ENCODE measurements around the gene MTNR1A. TPM values are rescaled to one million over a fixed set of nuclear protein-coding genes. Genes with fewer than 3 reads are reported as not detected.
A peak's percentile ranks its signal among the peaks of the same experiment; 100 is the strongest.

Gene MTNR1A
- polyA plus RNA-seq (2013, experiment 1 of 2): 0.60 TPM
- polyA plus RNA-seq (2013, experiment 2 of 2): 0.44 TPM

DNA sequence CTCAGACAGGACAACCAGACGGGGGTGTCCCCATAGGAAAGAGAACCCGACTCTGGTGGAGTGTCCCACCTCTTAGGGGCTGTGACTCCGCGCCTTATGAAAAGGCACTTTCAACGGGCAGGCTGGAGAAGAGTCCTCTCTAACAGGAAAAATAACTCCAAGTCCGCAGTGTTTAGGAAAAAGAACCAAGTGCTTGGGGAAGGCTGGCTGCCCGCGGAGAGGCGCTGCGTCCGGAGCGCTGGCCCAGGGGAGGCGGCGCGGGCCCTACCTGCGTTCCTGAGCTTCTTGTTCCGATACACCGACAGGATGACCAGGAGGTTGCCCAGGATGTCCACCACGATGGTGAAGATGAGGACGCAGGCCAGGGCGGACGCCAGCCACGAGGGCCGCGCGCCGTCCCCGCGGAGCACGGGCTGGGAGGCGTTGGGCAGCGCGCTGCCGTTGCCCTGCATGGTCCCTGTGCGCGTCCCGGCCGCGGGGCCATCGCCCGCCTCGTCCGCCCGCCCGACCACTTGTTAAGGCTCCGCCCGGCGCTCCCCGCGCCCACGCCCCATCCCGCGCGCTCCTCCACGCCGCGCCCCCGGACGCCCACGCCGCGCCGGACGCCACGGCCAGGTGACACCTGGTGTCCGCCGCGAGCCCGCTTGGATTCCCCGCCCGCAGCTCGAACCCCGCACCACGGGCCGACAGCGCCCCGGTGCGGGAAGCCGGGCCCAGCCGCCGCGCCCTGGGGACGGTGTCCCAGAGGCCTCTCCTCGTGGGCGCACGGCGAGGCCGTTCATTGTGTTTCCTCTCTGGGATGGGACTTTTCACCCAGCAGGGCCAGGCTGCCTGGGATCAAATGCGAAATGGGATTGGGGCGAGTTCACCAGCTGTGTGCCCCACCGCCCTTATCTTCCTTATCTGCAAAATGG lies at the start of gene MTNR1A:
MTNR1A (minus strand) TSS at position 654 of the 914 bp plus-strand sequence; CDS start at position 452, 202 bp downstream.
- Histone ChIP-seq H3K4me1 (ENCODE audit: insufficient read depth, low read length) (no peaks in the 10 kb centered on the region), H3K9me3 (ENCODE audit: insufficient read depth, low read depth, low read length) (no peaks in the 10 kb centered on the region), H3K36me3 (ENCODE audit: insufficient read depth, low read length) (no peaks in the 10 kb centered on the region), H3K4me3 (ENCODE audit: low read length) (peak within 1 kb of the TSS; percentile 73), H3K27me3 (ENCODE audit: insufficient read depth, low read length) (peaks cover 25% of the 10 kb centered on the region), H3K27ac (ENCODE audit: low read depth, low read length) (no peak within 1 kb of the TSS), H3K9ac (ENCODE audit: low read depth, low read length) (peak within 1 kb of the TSS; percentile 61; the same call in 1 of the 2 replicates)
- WGBS: 2% methylated on average over 91 of the region's 91 CpGs

- no peak overlapping the region for H3K4me3 ChIP-seq (ENCODE audit: low read length)
- no peaks in the 10 kb centered on the region for H3K27me3 ChIP-seq (ENCODE audit: insufficient read depth, low read length)
- H3K9ac ChIP-seq (ENCODE audit: low read depth, low read length): no peak overlapping the region
- 90% methylated on average over 6 of the region's 7 CpGs for WGBS
- H3K4me1 ChIP-seq (ENCODE audit: insufficient read depth, low read length): no peaks in the 10 kb centered on the region
- no peak overlapping the region for H3K27ac ChIP-seq (ENCODE audit: low read depth, low read length)
- H3K9me3 ChIP-seq (ENCODE audit: insufficient read depth, low read depth, low read length): no peaks in the 10 kb centered on the region
- peaks cover 96% of the 10 kb centered on the region for H3K36me3 ChIP-seq (ENCODE audit: insufficient read depth, low read length)
Observed at GRCh38 chr4:186604124-186604807, 48.9 kb upstream of the MTNR1A start.

GRCh38 chr4:186602978-186603377 lies 47.6 kb upstream of the MTNR1A start:
- 96% methylated on average over 9 of the region's 9 CpGs for WGBS
- no peak overlapping the region for H3K4me3 ChIP-seq (ENCODE audit: low read length)
- no peak overlapping the region for H3K27ac ChIP-seq (ENCODE audit: low read depth, low read length)
- no peaks in the 10 kb centered on the region for H3K4me1 ChIP-seq (ENCODE audit: insufficient read depth, low read length)
- no peaks in the 10 kb centered on the region for H3K9me3 ChIP-seq (ENCODE audit: insufficient read depth, low read depth, low read length)
- H3K36me3 ChIP-seq (ENCODE audit: insufficient read depth, low read length): peaks cover 96% of the 10 kb centered on the region
- H3K9ac ChIP-seq (ENCODE audit: low read depth, low read length): no peak overlapping the region
- no peaks in the 10 kb centered on the region for H3K27me3 ChIP-seq (ENCODE audit: insufficient read depth, low read length)

DNA sequence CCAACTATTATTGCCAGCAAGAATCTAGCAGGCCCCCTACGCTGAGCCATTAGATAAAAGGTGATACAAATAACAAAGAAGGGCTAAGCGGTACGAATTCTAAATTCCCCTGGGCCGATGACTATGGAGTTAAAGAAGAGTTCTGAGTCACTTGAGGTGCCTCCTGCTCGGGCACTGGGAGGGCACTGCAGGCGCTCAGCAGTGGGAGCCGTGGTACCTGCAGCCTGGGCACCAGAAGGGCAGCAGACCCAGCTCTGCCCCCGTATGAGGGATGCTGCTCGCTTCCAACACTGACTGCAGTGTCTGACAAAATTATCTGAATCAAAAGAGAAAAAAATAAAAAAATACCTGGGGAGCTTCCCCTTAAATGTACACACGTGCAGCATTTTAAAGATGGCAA lies 44.1 kb upstream of the MTNR1A start:
- no peaks in the 10 kb centered on the region for H3K27me3 ChIP-seq (ENCODE audit: insufficient read depth, low read length)
- H3K4me1 ChIP-seq (ENCODE audit: insufficient read depth, low read length): no peaks in the 10 kb centered on the region
- peaks cover 100% of the 10 kb centered on the region for H3K36me3 ChIP-seq (ENCODE audit: insufficient read depth, low read length)
- H3K4me3 ChIP-seq (ENCODE audit: low read length): no peak overlapping the region
- no peak overlapping the region for H3K27ac ChIP-seq (ENCODE audit: low read depth, low read length)
- H3K9ac ChIP-seq (ENCODE audit: low read depth, low read length): no peak overlapping the region
- 95% methylated on average over 10 of the region's 10 CpGs for WGBS
- no peaks in the 10 kb centered on the region for H3K9me3 ChIP-seq (ENCODE audit: insufficient read depth, low read depth, low read length)

DNA sequence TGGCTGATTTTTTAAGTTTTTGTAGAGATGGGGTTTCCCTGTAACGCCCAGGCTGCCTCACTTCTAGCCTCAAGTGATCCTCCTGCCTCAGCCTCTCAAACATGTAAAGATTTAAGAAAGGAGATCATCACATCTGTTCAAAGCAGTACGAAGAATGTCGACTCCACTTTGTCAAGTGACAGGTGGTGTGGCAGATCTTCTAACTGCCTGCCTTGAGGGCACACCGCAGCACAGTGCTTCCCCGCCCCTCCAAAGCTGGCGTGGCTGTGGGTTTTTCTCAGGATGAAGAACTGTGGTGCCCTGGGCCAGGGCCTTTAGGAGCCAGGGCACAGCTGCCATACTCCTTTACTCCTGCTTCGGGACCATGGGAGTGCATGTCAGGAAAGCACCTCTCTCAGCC lies 43.3 kb upstream of the MTNR1A start:
- Histone ChIP-seq H3K4me1 (ENCODE audit: insufficient read depth, low read length) (no peaks in the 10 kb centered on the region), H3K4me3 (ENCODE audit: low read length) (no peak overlapping the region), H3K9ac (ENCODE audit: low read depth, low read length) (no peak overlapping the region), H3K27ac (ENCODE audit: low read depth, low read length) (no peak overlapping the region), H3K36me3 (ENCODE audit: insufficient read depth, low read length) (peaks cover 100% of the 10 kb centered on the region), H3K9me3 (ENCODE audit: insufficient read depth, low read depth, low read length) (no peaks in the 10 kb centered on the region), H3K27me3 (ENCODE audit: insufficient read depth, low read length) (no peaks in the 10 kb centered on the region)
- 94% methylated on average over 7 of the region's 7 CpGs for WGBS

- H3K9ac ChIP-seq (ENCODE audit: low read depth, low read length): no peak overlapping the region
- no peaks in the 10 kb centered on the region for H3K27me3 ChIP-seq (ENCODE audit: insufficient read depth, low read length)
- peaks cover 100% of the 10 kb centered on the region for H3K36me3 ChIP-seq (ENCODE audit: insufficient read depth, low read length)
- H3K27ac ChIP-seq (ENCODE audit: low read depth, low read length): no peak overlapping the region
- H3K4me3 ChIP-seq (ENCODE audit: low read length): no peak overlapping the region
- 98% methylated on average over 23 of the region's 23 CpGs for WGBS
- no peaks in the 10 kb centered on the region for H3K9me3 ChIP-seq (ENCODE audit: insufficient read depth, low read depth, low read length)
- no peaks in the 10 kb centered on the region for H3K4me1 ChIP-seq (ENCODE audit: insufficient read depth, low read length)
Observed at GRCh38 chr4:186596850-186597390, 41.6 kb upstream of the MTNR1A start.

GRCh38 chr4:186596346-186596745 lies 41.0 kb upstream of the MTNR1A start:
- 97% methylated on average over 12 of the region's 12 CpGs for WGBS
- H3K27ac ChIP-seq (ENCODE audit: low read depth, low read length): no peak overlapping the region
- no peaks in the 10 kb centered on the region for H3K9me3 ChIP-seq (ENCODE audit: insufficient read depth, low read depth, low read length)
- no peaks in the 10 kb centered on the region for H3K4me1 ChIP-seq (ENCODE audit: insufficient read depth, low read length)
- H3K4me3 ChIP-seq (ENCODE audit: low read length): no peak overlapping the region
- H3K36me3 ChIP-seq (ENCODE audit: insufficient read depth, low read length): peaks cover 100% of the 10 kb centered on the region
- no peak overlapping the region for H3K9ac ChIP-seq (ENCODE audit: low read depth, low read length)
- H3K27me3 ChIP-seq (ENCODE audit: insufficient read depth, low read length): no peaks in the 10 kb centered on the region

DNA sequence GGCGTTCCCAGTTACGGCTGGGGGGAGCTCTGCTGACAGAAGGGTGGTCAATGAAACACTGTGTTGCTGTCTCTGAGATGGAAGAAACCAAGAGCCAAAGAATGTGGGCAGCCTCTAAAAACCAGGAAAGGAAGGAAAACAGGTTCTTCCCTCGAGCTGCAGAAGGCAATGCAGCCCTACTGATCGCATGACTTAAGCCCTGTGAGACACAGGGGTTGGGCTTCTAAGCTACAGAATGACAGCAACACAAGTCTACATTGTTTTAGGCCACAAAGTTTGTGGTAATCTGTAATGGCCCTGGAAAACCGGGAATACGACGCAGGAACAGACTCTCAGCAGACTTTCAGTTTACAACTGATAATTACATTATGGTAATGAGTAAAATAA lies 38.2 kb upstream of the MTNR1A start:
- Histone ChIP-seq H3K9me3 (ENCODE audit: insufficient read depth, low read depth, low read length) (no peaks in the 10 kb centered on the region), H3K4me3 (ENCODE audit: low read length) (no peak overlapping the region), H3K36me3 (ENCODE audit: insufficient read depth, low read length) (peaks cover 98% of the 10 kb centered on the region), H3K27ac (ENCODE audit: low read depth, low read length) (no peak overlapping the region), H3K9ac (ENCODE audit: low read depth, low read length) (no peak overlapping the region), H3K4me1 (ENCODE audit: insufficient read depth, low read length) (no peaks in the 10 kb centered on the region), H3K27me3 (ENCODE audit: insufficient read depth, low read length) (no peaks in the 10 kb centered on the region)
- WGBS: 84% methylated on average over 7 of the region's 7 CpGs

DNA sequence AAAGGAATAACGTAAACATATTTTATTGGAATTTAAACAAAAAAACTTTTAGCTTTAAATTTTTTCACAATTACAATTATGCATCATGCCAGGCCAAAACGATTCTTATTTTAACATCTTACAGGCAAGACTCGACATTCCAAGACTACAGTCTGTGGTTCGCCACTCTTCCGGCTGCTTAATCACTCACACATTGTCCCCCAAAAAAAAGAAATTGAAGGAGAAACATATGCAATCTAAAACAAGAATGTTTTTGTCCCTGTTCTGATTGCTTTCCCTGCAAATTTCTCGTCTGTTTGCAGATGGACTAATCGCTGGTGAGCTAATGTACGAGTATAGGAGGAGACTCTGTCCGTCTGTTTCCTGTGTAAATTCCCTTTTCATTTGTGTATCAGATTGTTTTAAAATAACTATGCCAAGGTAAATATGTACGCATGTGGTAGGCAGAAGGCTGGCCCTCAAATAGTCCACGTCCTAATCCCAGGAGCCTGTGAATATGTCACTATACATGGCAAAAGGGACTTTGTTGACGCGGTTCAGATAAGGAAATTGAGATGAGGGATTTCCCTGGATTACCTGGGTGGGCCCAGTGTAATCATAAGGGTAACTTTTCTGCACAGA lies 37.7 kb upstream of the MTNR1A start:
- no peaks in the 10 kb centered on the region for H3K9me3 ChIP-seq (ENCODE audit: insufficient read depth, low read depth, low read length)
- H3K36me3 ChIP-seq (ENCODE audit: insufficient read depth, low read length): peaks cover 98% of the 10 kb centered on the region
- H3K27ac ChIP-seq (ENCODE audit: low read depth, low read length): no peak overlapping the region
- no peak overlapping the region for H3K9ac ChIP-seq (ENCODE audit: low read depth, low read length)
- H3K4me3 ChIP-seq (ENCODE audit: low read length): no peak overlapping the region
- 97% methylated on average over 12 of the region's 13 CpGs for WGBS
- H3K4me1 ChIP-seq (ENCODE audit: insufficient read depth, low read length): no peaks in the 10 kb centered on the region
- no peaks in the 10 kb centered on the region for H3K27me3 ChIP-seq (ENCODE audit: insufficient read depth, low read length)

- no peaks in the 10 kb centered on the region for H3K9me3 ChIP-seq (ENCODE audit: insufficient read depth, low read depth, low read length)
- no peaks in the 10 kb centered on the region for H3K27me3 ChIP-seq (ENCODE audit: insufficient read depth, low read length)
- no peak overlapping the region for H3K9ac ChIP-seq (ENCODE audit: low read depth, low read length)
- H3K36me3 ChIP-seq (ENCODE audit: insufficient read depth, low read length): peaks cover 98% of the 10 kb centered on the region
- H3K4me3 ChIP-seq (ENCODE audit: low read length): no peak overlapping the region
- H3K27ac ChIP-seq (ENCODE audit: low read depth, low read length): no peak overlapping the region
- no peaks in the 10 kb centered on the region for H3K4me1 ChIP-seq (ENCODE audit: insufficient read depth, low read length)
- whole genome bisulfite sequencing: 95% methylated on average over 8 of the region's 8 CpGs
Observed at GRCh38 chr4:186592445-186592844, 37.1 kb upstream of the MTNR1A start.

GRCh38 chr4:186591651-186592050 lies 36.3 kb upstream of the MTNR1A start:
- Histone ChIP-seq H3K9me3 (ENCODE audit: insufficient read depth, low read depth, low read length) (no peaks in the 10 kb centered on the region), H3K9ac (ENCODE audit: low read depth, low read length) (no peak overlapping the region), H3K4me1 (ENCODE audit: insufficient read depth, low read length) (no peaks in the 10 kb centered on the region), H3K27me3 (ENCODE audit: insufficient read depth, low read length) (no peaks in the 10 kb centered on the region), H3K36me3 (ENCODE audit: insufficient read depth, low read length) (peaks cover 98% of the 10 kb centered on the region), H3K27ac (ENCODE audit: low read depth, low read length) (no peak overlapping the region), H3K4me3 (ENCODE audit: low read length) (no peak overlapping the region)
- 93% methylated on average over 6 of the region's 6 CpGs for WGBS

All from HUES64 (cell line).